Activated gamma-delta T cell (primary cell): ENCODE results near the gene ERG28.

Experiments used
- DNase-seq: peaks from one replicate; lab custom pipeline; 2025; lab: John Stamatoyannopoulos, UW

ERG28 gene

GRCh38 chr14:75660238-75660629 lies 442 bp downstream of the ERG28 start:
- DNase-seq = no peak

GRCh38 chr14:75658957-75659356 lies 1.7 kb downstream of the ERG28 start:
- no peak for DNase-seq

- DNase-seq = no peak
These were observed 3.3 kb downstream of the ERG28 start for GRCh38 chr14:75657331-75657730.

GRCh38 chr14:75655235-75655634 lies 5.4 kb downstream of the ERG28 start:
- no peak for DNase-seq

- DNase-seq = no peak
These were observed 6.4 kb downstream of the ERG28 start for GRCh38 chr14:75654127-75654732.

- no peak for DNase-seq
These were observed 7.1 kb downstream of the ERG28 start for GRCh38 chr14:75653563-75653962.

- no peak for DNase-seq
These were observed 10.2 kb downstream of the ERG28 start for GRCh38 chr14:75650253-75651058.

- no peak for DNase-seq
These were observed 10.9 kb downstream of the ERG28 start for GRCh38 chr14:75649773-75650172.

- no peak for DNase-seq
These were observed 11.3 kb downstream of the ERG28 start for GRCh38 chr14:75649337-75649736.

- no peak for DNase-seq
These were observed 12.4 kb downstream of the ERG28 start for GRCh38 chr14:75648066-75648838.

- no peak for DNase-seq
These were observed 13.0 kb downstream of the ERG28 start for GRCh38 chr14:75647640-75648039.

GRCh38 chr14:75646762-75647161 lies 13.9 kb downstream of the ERG28 start:
- DNase-seq = no peak

GRCh38 chr14:75645056-75645455 lies 15.6 kb downstream of the ERG28 start:
- DNase-seq = no peak

- no peak for DNase-seq
These were observed 16.7 kb downstream of the ERG28 start for GRCh38 chr14:75643985-75644384.

- no peak for DNase-seq
These were observed 19.8 kb downstream of the ERG28 start for GRCh38 chr14:75640876-75641275.

GRCh38 chr14:75636100-75636692 lies 24.5 kb downstream of the ERG28 start:
- no peak for DNase-seq

GRCh38 chr14:75634848-75635247 lies 25.8 kb downstream of the ERG28 start:
- DNase-seq = no peak

GRCh38 chr14:75631453-75631831 lies 29.2 kb downstream of the ERG28 start:
- DNase-seq = no peak

GRCh38 chr14:75630695-75631452 lies 29.8 kb downstream of the ERG28 start:
- DNase-seq = no peak

- DNase-seq = no peak
These were observed 31.9 kb downstream of the ERG28 start for GRCh38 chr14:75628816-75629215.

GRCh38 chr14:75627406-75627805 lies 33.3 kb downstream of the ERG28 start:
- no peak for DNase-seq

GRCh38 chr14:75626863-75627262 lies 33.8 kb downstream of the ERG28 start:
- DNase-seq = no peak
